HEK293 (cell line): ENCODE data around the gene CALM3.

Experiments used
- CTCF ChIA-PET: fragments of 350-600 bp; formaldehyde crosslinking; extraction: SDS; loops from one replicate; lab custom pipeline; 2021; ENCODE audit warnings: antibody characterized with exemption; lab: Yijun Ruan, JAX
- POLR2A ChIA-PET: fragments of 300-600 bp; formaldehyde crosslinking; extraction: SDS; loops from one replicate; lab custom pipeline; 2020; ENCODE audit warnings: antibody characterized with exemption, inconsistent platforms; lab: Yijun Ruan, JAX
- H3K27ac ChIP-seq: fragments of 200-500 bp; sonication (Bioruptor generic); 2 replicates; pipeline ENCODE4 v1.5.1; 2014; ENCODE audit warnings: low read depth, low read length, control low read depth, inconsistent platforms; ENCODE audit errors: extremely low read depth
- H3K36me3 ChIP-seq, 2 experiments: fragments of 200-500 bp in 1 of 2; sonication (Bioruptor generic) in 1 of 2; 1 replicate in 1 of 2; 2 replicates in 1 of 2; pipeline ENCODE4 v1.5.1; 2014 to 2017; ENCODE audit warnings: inconsistent platforms in 2 of 2, low read length in 2 of 2; ENCODE audit not compliant: control insufficient read depth in 2 of 2, insufficient read depth in 1 of 2
- H3K4me1 ChIP-seq: fragments of 200-500 bp; sonication (Bioruptor generic); 2 replicates; pipeline ENCODE4 v1.5.1; 2014; ENCODE audit warnings: mild to moderate bottlenecking, low read length, inconsistent platforms; ENCODE audit not compliant: control insufficient read depth, insufficient read depth
- H3K4me3 ChIP-seq: 2 replicates; pipeline ENCODE4 v1.5.1; 2011; ENCODE audit warnings: low read depth, mild to moderate bottlenecking, control low read depth, low read length, moderate library complexity
- H3K9me3 ChIP-seq: fragments of 200-500 bp; sonication (Bioruptor generic); 2 replicates; pipeline ENCODE4 v1.5.1; 2014; ENCODE audit warnings: low read depth, low read length, inconsistent platforms; ENCODE audit not compliant: control insufficient read depth, insufficient read depth
- AEBP2 ChIP-seq: fragments of 450-650 bp; formaldehyde crosslinking; IDR thresholded peaks from 2 replicates; pipeline ENCODE4 v1.5.1; 2016; ENCODE audit warnings: missing biosample characterization, missing genetic modification characterization, borderline replicate concordance
- BCL11A ChIP-seq: fragments of 450-650 bp; formaldehyde crosslinking; IDR thresholded peaks from 2 replicates; pipeline ENCODE4 v1.5.1; 2016; ENCODE audit warnings: low read depth, missing biosample characterization, missing genetic modification characterization
- HOXA7 ChIP-seq: sonication (generic); formaldehyde crosslinking; IDR thresholded peaks from 2 replicates; pipeline ENCODE4 v1.8.1; 2022; ENCODE audit warnings: missing genetic modification reagents, borderline replicate concordance
- KLF8 ChIP-seq: fragments of 450-650 bp; formaldehyde crosslinking; IDR thresholded peaks from 2 replicates; pipeline ENCODE4 v1.5.1; 2016; ENCODE audit warnings: missing biosample characterization, missing genetic modification characterization
- ZBTB7A ChIP-seq: fragments of 450-650 bp; formaldehyde crosslinking; IDR thresholded peaks from 2 replicates; pipeline ENCODE4 v1.5.1; 2016; ENCODE audit warnings: low read depth, missing biosample characterization, missing genetic modification characterization
- ZNF155 ChIP-seq: fragments of 450-650 bp; formaldehyde crosslinking; IDR thresholded peaks from 2 replicates; pipeline ENCODE4 v1.5.1; 2016; ENCODE audit warnings: missing biosample characterization, missing genetic modification characterization
- ZNF16 ChIP-seq: fragments of 450-650 bp; formaldehyde crosslinking; IDR thresholded peaks from 2 replicates; pipeline ENCODE4 v1.5.1; 2016; ENCODE audit warnings: low read depth, missing biosample characterization, missing genetic modification characterization
- ZNF184 ChIP-seq: fragments of 450-650 bp; IDR thresholded peaks from 2 replicates; pipeline ENCODE4 v1.5.1; 2018; ENCODE audit warnings: missing biosample characterization, mild to moderate bottlenecking, missing genetic modification characterization
- ZNF274 ChIP-seq, 2 experiments: fragments of 200-500 bp in 1 of 2; fragments of 450-650 bp in 1 of 2; sonication (Bioruptor generic) in 1 of 2; formaldehyde crosslinking in 1 of 2; IDR thresholded peaks; 2 replicates each; pipeline versions ENCODE4 v1.5.1 to v1.6.1; 2014 to 2016; ENCODE audit warnings: borderline replicate concordance in 1 of 2, inconsistent platforms in 1 of 2, low read length in 1 of 2, missing biosample characterization in 1 of 2, missing genetic modification characterization in 1 of 2
- ZNF391 ChIP-seq: fragments of 450-650 bp; formaldehyde crosslinking; IDR thresholded peaks from 2 replicates; pipeline ENCODE4 v1.5.1; 2016; ENCODE audit warnings: low read depth, missing biosample characterization, missing genetic modification characterization, borderline replicate concordance
- ZNF488 ChIP-seq: fragments of 450-650 bp; formaldehyde crosslinking; IDR thresholded peaks from 2 replicates; pipeline ENCODE4 v1.5.1; 2016; ENCODE audit warnings: missing biosample characterization, missing genetic modification characterization
- ZNF514 ChIP-seq: fragments of 450-650 bp; formaldehyde crosslinking; IDR thresholded peaks from 2 replicates; pipeline ENCODE4 v1.5.1; 2016; ENCODE audit warnings: missing biosample characterization, missing genetic modification characterization
- ZNF548 ChIP-seq: fragments of 450-650 bp; formaldehyde crosslinking; IDR thresholded peaks from 2 replicates; pipeline ENCODE4 v1.5.1; 2016; ENCODE audit warnings: missing biosample characterization, missing genetic modification characterization
- ZNF600 ChIP-seq: fragments of 450-650 bp; formaldehyde crosslinking; IDR thresholded peaks from 2 replicates; pipeline ENCODE4 v1.5.1; 2016; ENCODE audit warnings: missing biosample characterization, missing genetic modification characterization
- ZNF623 ChIP-seq: fragments of 450-650 bp; formaldehyde crosslinking; IDR thresholded peaks from 2 replicates; pipeline ENCODE4 v1.5.1; 2016; ENCODE audit warnings: missing biosample characterization, missing genetic modification characterization
- ZNF664 ChIP-seq: fragments of 450-650 bp; formaldehyde crosslinking; IDR thresholded peaks from 2 replicates; pipeline ENCODE4 v1.5.1; 2016; ENCODE audit warnings: missing biosample characterization, missing genetic modification characterization
- ZNF843 ChIP-seq: fragments of 450-650 bp; formaldehyde crosslinking; IDR thresholded peaks from 2 replicates; pipeline ENCODE4 v1.5.1; 2016; ENCODE audit warnings: missing biosample characterization, missing genetic modification characterization
- TF ChIP-seq, protein P1 (sequence below): fragments of 450-650 bp; formaldehyde crosslinking; IDR thresholded peaks from 2 replicates; pipeline ENCODE4 v1.5.1; 2016; ENCODE audit warnings: missing biosample characterization, missing genetic modification characterization
- TF ChIP-seq, protein P2 (sequence below): fragments of 450-650 bp; formaldehyde crosslinking; IDR thresholded peaks from 2 replicates; pipeline ENCODE4 v1.5.1; 2016; ENCODE audit warnings: missing biosample characterization, missing genetic modification characterization
- TF ChIP-seq, protein P3 (sequence below): fragments of 450-650 bp; formaldehyde crosslinking; IDR thresholded peaks from 2 replicates; pipeline ENCODE4 v1.5.1; 2016; ENCODE audit warnings: missing biosample characterization, missing genetic modification characterization, borderline replicate concordance
- TF ChIP-seq, protein P4 (sequence below): fragments of 450-650 bp; formaldehyde crosslinking; IDR thresholded peaks from 2 replicates; pipeline ENCODE4 v1.5.1; 2016; ENCODE audit warnings: missing biosample characterization, missing genetic modification characterization

Gene CALM3

GRCh38 chr19:46599716-46600373 is 1.3 kb upstream of the CALM3 start (continued):
- no peak for TF ChIP-seq ZNF548 (tag by site-specific recombination)
- no peak for TF ChIP-seq KLF8 (tag by site-specific recombination)
- no peak for TF ChIP-seq ZNF664 (tag by site-specific recombination)

DNA sequence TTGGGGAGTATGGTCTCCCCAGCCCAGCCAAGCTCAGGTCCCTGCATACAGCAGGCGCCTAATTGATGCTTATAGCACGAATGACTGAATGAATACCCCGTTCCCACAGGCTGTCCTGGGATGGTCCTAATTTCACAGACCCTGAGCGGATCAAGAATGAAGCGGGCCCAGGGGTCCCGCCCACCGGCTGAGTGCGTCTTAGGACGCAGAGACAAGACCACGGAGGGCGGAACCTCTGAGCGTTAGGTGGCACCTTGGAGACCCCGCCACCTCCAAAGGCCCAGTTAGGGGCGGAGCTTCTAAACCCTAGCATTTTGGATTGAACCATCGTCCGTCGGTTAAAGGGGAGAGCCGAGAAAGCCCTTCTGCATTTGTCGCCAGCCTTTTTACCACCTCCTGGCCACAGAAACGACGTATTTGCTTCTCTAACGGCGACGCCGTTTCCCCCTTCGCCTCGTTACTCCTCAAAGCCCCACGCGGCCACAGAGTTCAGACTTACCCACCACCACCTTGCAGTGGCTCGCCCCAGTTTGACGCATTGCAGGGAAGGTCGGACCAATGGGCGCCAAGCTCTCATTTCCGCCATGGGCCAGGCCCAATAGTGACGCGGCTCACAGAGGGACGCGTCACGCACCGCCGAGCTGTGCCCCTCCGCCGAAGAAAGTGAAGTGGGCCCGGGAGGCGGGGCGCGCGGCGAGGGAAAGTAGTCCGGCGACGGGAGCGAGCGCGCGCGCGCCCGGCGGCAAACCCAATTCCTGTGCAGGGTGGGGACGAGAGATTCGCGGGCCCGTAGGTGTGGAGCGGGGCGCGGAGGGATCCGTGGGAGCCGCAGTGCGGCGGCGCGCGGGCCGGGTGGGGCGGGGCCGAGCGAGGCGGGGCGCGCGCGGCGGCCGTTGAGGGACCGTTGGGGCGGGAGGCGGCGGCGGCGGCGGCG is 479 bp upstream of the CALM3 start:
- Histone ChIP-seq H3K4me1 (peaks cover 8% of the 10 kb centered on the region), H3K36me3 (peaks cover 0 to 24% of the 10 kb centered on the region in 2 experiments; a peak in 1 of 3 replicates), H3K27ac (peak overlapping the region; percentile 99), H3K4me3 (peak overlapping the region; percentile 94), H3K9me3 (no peaks in the 10 kb centered on the region)
- POLR2A ChIA-PET, result interaction anchor here (0.5 to 3.3 kb wide), 39 partner anchors 9 to 737 kb away, joined by 3 to 39 read pairs (median 4); partner anchors contain the start of genes CCDC8, DACT3, FKRP and SLC1A5
- CTCF ChIA-PET, result interaction anchor here (0.6 to 4.7 kb wide), 17 partner anchors 9 to 765 kb away, joined by 3 to 41 read pairs (median 3); partner anchors contain the start of gene DACT3
- TF ChIP-seq ZNF514 (tag by site-specific recombination) (no peak), ZNF16 (tag by site-specific recombination) (no peak), ZNF488 (tag by site-specific recombination) (no peak), ZNF843 (tag by site-specific recombination) (peak; percentile 85), ZBTB7A (tag by site-specific recombination) (peak; percentile 87), AEBP2 (no peak), ZNF274 (IDR thresholded peaks at IDR 0.05; ENCODE audit: low read length) (no peak), ZNF274 (tag by site-specific recombination; IDR thresholded peaks at IDR 0.05; ENCODE audit: borderline replicate concordance) (no peak), ZNF155 (tag by site-specific recombination) (no peak), ZNF600 (peak; percentile 35; the same call in 1 of the 2 replicates), ZNF184 (no peak), BCL11A (tag by site-specific recombination) (no peak), HOXA7 (no peak), ZNF391 (tag by site-specific recombination) (peak; percentile 94; the same call in 1 of the 2 replicates), ZNF623 (tag by site-specific recombination) (no peak)
- TF ChIP-seq, protein P1, sequence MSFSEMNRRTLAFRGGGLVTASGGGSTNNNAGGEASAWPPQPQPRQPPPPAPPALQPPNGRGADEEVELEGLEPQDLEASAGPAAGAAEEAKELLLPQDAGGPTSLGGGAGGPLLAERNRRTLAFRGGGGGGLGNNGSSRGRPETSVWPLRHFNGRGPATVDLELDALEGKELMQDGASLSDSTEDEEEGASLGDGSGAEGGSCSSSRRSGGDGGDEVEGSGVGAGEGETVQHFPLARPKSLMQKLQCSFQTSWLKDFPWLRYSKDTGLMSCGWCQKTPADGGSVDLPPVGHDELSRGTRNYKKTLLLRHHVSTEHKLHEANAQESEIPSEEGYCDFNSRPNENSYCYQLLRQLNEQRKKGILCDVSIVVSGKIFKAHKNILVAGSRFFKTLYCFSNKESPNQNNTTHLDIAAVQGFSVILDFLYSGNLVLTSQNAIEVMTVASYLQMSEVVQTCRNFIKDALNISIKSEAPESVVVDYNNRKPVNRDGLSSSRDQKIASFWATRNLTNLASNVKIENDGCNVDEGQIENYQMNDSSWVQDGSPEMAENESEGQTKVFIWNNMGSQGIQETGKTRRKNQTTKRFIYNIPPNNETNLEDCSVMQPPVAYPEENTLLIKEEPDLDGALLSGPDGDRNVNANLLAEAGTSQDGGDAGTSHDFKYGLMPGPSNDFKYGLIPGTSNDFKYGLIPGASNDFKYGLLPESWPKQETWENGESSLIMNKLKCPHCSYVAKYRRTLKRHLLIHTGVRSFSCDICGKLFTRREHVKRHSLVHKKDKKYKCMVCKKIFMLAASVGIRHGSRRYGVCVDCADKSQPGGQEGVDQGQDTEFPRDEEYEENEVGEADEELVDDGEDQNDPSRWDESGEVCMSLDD, result peak; percentile 41; the same call in 1 of the 2 replicates
- TF ChIP-seq, protein P2, sequence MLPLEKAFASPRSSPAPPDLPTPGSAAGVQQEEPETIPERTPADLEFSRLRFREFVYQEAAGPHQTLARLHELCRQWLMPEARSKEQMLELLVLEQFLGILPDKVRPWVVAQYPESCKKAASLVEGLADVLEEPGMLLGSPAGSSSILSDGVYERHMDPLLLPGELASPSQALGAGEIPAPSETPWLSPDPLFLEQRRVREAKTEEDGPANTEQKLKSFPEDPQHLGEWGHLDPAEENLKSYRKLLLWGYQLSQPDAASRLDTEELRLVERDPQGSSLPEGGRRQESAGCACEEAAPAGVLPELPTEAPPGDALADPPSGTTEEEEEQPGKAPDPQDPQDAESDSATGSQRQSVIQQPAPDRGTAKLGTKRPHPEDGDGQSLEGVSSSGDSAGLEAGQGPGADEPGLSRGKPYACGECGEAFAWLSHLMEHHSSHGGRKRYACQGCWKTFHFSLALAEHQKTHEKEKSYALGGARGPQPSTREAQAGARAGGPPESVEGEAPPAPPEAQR (tag by site-specific recombination), result peak; percentile 99
- TF ChIP-seq, protein P3, sequence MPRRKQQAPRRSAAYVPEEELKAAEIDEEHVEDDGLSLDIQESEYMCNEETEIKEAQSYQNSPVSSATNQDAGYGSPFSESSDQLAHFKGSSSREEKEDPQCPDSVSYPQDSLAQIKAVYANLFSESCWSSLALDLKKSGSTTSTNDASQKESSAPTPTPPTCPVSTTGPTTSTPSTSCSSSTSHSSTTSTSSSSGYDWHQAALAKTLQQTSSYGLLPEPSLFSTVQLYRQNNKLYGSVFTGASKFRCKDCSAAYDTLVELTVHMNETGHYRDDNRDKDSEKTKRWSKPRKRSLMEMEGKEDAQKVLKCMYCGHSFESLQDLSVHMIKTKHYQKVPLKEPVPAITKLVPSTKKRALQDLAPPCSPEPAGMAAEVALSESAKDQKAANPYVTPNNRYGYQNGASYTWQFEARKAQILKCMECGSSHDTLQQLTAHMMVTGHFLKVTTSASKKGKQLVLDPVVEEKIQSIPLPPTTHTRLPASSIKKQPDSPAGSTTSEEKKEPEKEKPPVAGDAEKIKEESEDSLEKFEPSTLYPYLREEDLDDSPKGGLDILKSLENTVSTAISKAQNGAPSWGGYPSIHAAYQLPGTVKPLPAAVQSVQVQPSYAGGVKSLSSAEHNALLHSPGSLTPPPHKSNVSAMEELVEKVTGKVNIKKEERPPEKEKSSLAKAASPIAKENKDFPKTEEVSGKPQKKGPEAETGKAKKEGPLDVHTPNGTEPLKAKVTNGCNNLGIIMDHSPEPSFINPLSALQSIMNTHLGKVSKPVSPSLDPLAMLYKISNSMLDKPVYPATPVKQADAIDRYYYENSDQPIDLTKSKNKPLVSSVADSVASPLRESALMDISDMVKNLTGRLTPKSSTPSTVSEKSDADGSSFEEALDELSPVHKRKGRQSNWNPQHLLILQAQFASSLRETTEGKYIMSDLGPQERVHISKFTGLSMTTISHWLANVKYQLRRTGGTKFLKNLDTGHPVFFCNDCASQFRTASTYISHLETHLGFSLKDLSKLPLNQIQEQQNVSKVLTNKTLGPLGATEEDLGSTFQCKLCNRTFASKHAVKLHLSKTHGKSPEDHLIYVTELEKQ (tag by site-specific recombination), result peak; percentile 48; the same call in 1 of the 2 replicates
- TF ChIP-seq, protein P4, sequence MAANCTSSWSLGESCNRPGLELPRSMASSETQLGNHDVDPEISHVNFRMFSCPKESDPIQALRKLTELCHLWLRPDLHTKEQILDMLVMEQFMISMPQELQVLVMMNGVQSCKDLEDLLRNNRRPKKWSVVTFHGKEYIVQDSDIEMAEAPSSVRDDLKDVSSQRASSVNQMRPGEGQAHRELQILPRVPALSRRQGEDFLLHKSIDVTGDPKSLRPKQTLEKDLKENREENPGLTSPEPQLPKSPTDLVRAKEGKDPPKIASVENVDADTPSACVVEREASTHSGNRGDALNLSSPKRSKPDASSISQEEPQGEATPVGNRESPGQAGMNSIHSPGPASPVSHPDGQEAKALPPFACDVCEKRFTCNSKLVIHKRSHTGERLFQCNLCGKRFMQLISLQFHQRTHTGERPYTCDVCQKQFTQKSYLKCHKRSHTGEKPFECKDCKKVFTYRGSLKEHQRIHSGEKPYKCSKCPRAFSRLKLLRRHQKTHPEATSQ (tag by site-specific recombination), result peak; percentile 91
